Kidney epithelial cell (primary cell): ENCODE data around the gene ATG12. TPM values are rescaled to one million over a fixed set of nuclear protein-coding genes. Genes with fewer than 3 reads are reported as not detected.

Source experiments
- DNase-seq: peaks from one replicate; pipeline ENCODE4 v3.0.0-alpha.2; 2010; ENCODE audit warnings: low read depth
- H3K27me3 ChIP-seq: 2 replicates; pipeline ENCODE4 v1.6.0; 2011; ENCODE audit warnings: low read length; ENCODE audit not compliant: control insufficient read depth, insufficient read depth
- H3K36me3 ChIP-seq: 2 replicates; pipeline ENCODE4 v1.5.1; 2011; ENCODE audit warnings: low read length; ENCODE audit not compliant: control insufficient read depth, insufficient read depth
- H3K4me3 ChIP-seq: 2 replicates; pipeline ENCODE4 v1.5.1; 2011; ENCODE audit warnings: low read depth, mild to moderate bottlenecking, control low read depth, low read length
- total RNA-seq: library from RNA; depleted of rRNA; stranded (reverse); fragments of >200 nt; gene quantifications from 2 replicates; pipeline ENCODE4 v1.2.3, GENCODE V29; 2015
- TF ChIP-seq, protein P1 (sequence below): IDR thresholded peaks from 2 replicates; pipeline ENCODE4 v1.5.1; 2011; ENCODE audit warnings: mild to moderate bottlenecking, moderate library complexity, low read length, control low read depth, inconsistent platforms; ENCODE audit not compliant: insufficient read depth, poor library complexity, severe bottlenecking

Gene ATG12
- total RNA-seq, 1 donor from 2014 or later, result 35.1 TPM

DNA sequence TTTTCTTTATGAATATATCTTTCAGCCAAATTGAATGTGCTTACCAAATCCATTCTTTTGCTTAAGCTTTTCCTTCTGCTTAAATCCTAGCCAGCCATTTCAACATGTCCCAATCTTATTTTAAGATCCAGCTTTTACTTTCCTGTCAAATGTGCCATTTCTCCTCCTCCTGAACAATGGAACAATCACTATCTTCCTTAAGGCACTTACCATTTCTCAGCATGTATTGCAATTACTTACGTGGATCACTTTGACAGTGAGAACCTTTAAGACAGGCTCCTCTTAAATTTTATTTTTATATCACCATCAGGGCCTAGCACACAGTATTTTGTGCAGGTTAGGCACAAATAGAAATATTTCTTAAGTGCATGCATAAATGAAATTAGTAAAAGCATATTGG lies 20.5 kb downstream of the ATG12 start:
- H3K36me3 ChIP-seq, result no peaks in the 10 kb centered on the region
- no peak for DNase-seq
- H3K27me3 ChIP-seq, result peaks cover 8% of the 10 kb centered on the region
- no peak overlapping the region for H3K4me3 ChIP-seq
- TF ChIP-seq, protein P1, sequence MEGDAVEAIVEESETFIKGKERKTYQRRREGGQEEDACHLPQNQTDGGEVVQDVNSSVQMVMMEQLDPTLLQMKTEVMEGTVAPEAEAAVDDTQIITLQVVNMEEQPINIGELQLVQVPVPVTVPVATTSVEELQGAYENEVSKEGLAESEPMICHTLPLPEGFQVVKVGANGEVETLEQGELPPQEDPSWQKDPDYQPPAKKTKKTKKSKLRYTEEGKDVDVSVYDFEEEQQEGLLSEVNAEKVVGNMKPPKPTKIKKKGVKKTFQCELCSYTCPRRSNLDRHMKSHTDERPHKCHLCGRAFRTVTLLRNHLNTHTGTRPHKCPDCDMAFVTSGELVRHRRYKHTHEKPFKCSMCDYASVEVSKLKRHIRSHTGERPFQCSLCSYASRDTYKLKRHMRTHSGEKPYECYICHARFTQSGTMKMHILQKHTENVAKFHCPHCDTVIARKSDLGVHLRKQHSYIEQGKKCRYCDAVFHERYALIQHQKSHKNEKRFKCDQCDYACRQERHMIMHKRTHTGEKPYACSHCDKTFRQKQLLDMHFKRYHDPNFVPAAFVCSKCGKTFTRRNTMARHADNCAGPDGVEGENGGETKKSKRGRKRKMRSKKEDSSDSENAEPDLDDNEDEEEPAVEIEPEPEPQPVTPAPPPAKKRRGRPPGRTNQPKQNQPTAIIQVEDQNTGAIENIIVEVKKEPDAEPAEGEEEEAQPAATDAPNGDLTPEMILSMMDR, result no peak

DNA sequence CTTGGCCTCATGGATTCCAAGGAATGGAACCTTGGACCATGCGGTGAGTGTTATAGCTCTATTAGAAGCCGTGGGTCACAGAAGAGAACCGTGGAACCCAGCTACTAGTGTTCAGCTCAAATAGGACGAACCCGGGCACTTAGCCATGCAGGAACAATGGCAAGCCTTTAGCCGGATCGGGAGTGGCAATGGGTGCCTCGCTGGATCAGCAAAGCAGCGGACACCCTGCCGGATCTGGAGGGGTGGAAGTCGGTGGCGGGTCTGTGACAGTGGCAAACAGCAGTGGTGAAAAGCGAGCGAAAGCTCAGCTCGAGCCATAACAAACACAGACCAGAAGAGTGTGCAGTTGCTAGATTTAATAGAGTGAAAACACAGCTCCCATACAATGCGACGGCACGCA lies 22.5 kb downstream of the ATG12 start:
- TF ChIP-seq, protein P1, result no peak
- Histone ChIP-seq H3K4me3 (no peak overlapping the region), H3K36me3 (no peaks in the 10 kb centered on the region), H3K27me3 (peaks cover 14% of the 10 kb centered on the region)
- no peak for DNase-seq

DNA sequence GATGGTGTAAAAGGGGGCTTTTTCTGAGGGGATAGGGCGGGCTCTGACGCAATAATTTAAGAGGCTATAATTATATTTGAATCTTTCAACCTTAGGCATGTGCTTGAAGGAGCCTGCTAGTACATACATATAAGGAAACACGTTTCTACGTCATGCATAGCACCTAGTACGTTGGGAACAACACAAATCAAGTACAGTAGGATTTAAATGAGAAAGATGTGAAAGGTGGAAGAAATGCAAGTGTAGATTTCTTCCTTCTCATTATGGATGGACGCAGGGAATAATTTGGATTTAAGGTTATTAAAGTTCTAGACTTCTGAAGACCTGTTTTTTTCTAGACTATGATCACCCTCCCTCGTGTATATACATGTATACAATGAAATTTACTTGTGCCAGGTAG lies 24.0 kb downstream of the ATG12 start:
- Histone ChIP-seq H3K4me3 (no peak overlapping the region), H3K36me3 (no peaks in the 10 kb centered on the region), H3K27me3 (peaks cover 14% of the 10 kb centered on the region)
- no peak for DNase-seq
- TF ChIP-seq, protein P1, result no peak

DNA sequence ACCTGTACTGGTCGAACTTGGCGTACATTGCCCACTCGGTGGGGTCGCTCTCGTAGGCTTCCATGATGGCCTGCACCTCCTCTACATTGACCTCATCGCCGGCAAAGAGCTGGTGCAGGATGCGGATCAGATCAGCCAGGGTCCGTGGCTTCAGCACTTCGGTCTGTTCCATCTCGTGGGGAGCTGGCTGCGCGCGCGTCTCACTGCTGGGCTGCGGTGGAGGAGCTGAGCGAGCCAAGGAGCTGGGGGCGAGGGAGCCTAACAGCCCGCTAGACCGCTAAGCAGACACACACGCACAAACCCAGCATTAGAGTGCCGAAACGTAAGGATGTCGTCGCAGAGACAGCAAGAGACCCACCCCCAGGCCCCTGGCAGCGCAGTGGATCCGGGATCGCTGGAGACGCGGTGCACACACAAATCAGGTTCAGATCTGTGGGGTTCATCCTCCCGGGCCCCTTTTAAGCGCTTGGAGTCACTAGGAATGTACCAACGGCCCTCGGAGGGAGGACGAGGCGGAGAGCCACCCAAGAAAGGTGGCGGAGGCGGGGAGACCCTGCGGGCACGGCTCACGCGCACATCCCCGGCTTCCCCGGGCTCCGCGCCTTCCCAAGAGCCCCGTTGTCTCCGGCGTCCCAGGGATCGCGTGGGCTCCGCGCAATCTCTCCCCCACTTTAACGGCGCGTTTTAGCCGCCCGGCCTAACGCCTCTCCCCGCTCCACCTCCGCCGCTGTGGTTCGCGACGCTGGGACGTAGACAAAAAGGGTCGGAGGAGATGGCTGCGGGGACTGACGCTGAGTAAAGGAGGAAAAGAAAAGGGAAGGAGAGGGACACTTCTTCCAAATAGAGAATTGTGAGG lies 24.9 kb downstream of the ATG12 start, which contains the start of gene CDO1:
Gene CDO1, minus strand, starts transcription at position 434 of the 856 bp plus-strand sequence. Its CDS starts 262 bp downstream, at position 172.
- no peak for DNase-seq
- TF ChIP-seq, protein P1, result no peak
- Histone ChIP-seq H3K27me3 (peaks cover 14% of the 10 kb centered on the region), H3K36me3 (no peaks in the 10 kb centered on the region), H3K4me3 (peak within 1 kb of the TSS; percentile 71)

DNA sequence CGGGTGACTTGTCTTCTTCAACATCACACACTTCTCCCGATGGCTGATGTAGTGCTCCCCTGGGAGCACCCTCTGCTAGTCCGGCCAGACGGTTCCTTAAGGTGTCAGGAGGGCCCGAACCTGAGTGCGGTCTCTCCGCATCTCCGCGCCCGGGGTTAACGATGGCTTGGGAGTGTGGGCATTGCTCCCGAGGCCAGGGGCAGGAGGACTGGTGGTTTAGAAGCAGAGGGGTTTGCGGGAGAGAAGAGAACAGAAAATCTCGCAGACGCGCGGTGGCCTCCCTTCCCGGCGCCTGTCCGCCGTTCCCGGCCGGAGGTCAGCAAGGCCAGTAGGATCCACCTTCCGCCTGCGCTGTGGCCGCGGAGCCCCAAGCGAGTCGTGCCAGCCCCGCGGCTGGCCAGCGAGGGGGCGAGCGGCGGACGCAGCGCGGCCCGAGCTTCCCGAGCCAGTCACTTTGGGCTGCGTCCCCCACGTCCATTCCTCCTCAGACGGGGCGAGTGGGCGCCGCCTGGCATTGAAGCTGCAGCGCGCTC lies 25.6 kb downstream of the ATG12 start:
- H3K36me3 ChIP-seq, result no peaks in the 10 kb centered on the region
- H3K27me3 ChIP-seq, result peaks cover 14% of the 10 kb centered on the region
- DNase-seq, result no peak
- TF ChIP-seq, protein P1, result no peak
- peak overlapping the region; percentile 71 for H3K4me3 ChIP-seq
